Measurements from ENCODE around the gene CYP2D6. TPM values are rescaled to one million over a fixed set of nuclear protein-coding genes. Genes with fewer than 3 reads are reported as not detected.
"Not testable (repeated sequence)": the region's sequence is repeated elsewhere in the genome, so short reads cannot be mapped to it uniquely, and the experiment has no call there.

Gene CYP2D6
- total and polyA plus RNA-seq, 4 donors: 23.8 to 486 (median 205) TPM

GRCh38 chr22:42112793-42113192 lies 17.8 kb downstream of the CYP2D6 start:
- not testable (repeated sequence) for H3K4me1 ChIP-seq (ENCODE audit: control insufficient read depth in 4 of 4, insufficient read depth in 4 of 4, low read length in 3 of 4); H3K27me3 ChIP-seq (ENCODE audit: control insufficient read depth in 4 of 4, insufficient read depth in 4 of 4, low read length in 3 of 4); DNase-seq (ENCODE audit: low spot score); H3K9me3 ChIP-seq (ENCODE audit: control insufficient read depth in 4 of 4, low read length in 3 of 4); H3K4me3 ChIP-seq (ENCODE audit: low read depth in 1 of 3, low read length in 3 of 3); H3K27ac ChIP-seq (ENCODE audit: low read depth in 1 of 2, low read length in 2 of 2); H3K36me3 ChIP-seq (ENCODE audit: control insufficient read depth in 4 of 4, insufficient read depth in 3 of 4, low read depth in 1 of 4, low read length in 3 of 4); H3K9ac ChIP-seq (ENCODE audit: low read depth in 1 of 2, low read length in 2 of 2)
- TF ChIP-seq CTCF (IDR thresholded peaks at IDR 0.05; ENCODE audit: low read depth, low read length, missing input control) (peak; percentile 30), RAD21 (IDR thresholded peaks at IDR 0.05) (peak; percentile 67)
- whole genome bisulfite sequencing: 10% methylated on average over 4 of the region's 4 CpGs

- 89% methylated on average over 4 of the region's 4 CpGs for WGBS
- Histone ChIP-seq H3K9me3 (ENCODE audit: control insufficient read depth in 4 of 4, low read length in 3 of 4) (peaks cover 0 to 9% (median 6%) of the 10 kb centered on the region in 4 donors), H3K9ac (ENCODE audit: low read depth in 1 of 2, low read length in 2 of 2) (no peak overlapping the region), H3K4me3 (ENCODE audit: low read depth in 1 of 3, low read length in 3 of 3) (no peak overlapping the region), H3K4me1 (ENCODE audit: control insufficient read depth in 4 of 4, insufficient read depth in 4 of 4, low read length in 3 of 4) (peaks cover 0 to 4% (median 0%) of the 10 kb centered on the region in 4 donors), H3K27ac (ENCODE audit: low read depth in 1 of 2, low read length in 2 of 2) (no peak overlapping the region), H3K36me3 (ENCODE audit: control insufficient read depth in 4 of 4, insufficient read depth in 3 of 4, low read depth in 1 of 4, low read length in 3 of 4) (no peaks in the 10 kb centered on the region), H3K27me3 (ENCODE audit: control insufficient read depth in 4 of 4, insufficient read depth in 4 of 4, low read length in 3 of 4) (no peaks in the 10 kb centered on the region)
- TF ChIP-seq RAD21 (IDR thresholded peaks at IDR 0.05) (no peak), FOXA2 (IDR thresholded peaks at IDR 0.05) (no peak), GABPA (IDR thresholded peaks at IDR 0.05 in 1 of 2, conservative IDR thresholded peaks at IDR 0.05 in 1 of 2) (no peak), NR2F2 (IDR thresholded peaks at IDR 0.05) (no peak), HNF4A (conservative IDR thresholded peaks at IDR 0.05) (no peak), FOXA1 (IDR thresholded peaks at IDR 0.05) (no peak), HNF4G (IDR thresholded peaks at IDR 0.05) (no peak), JUND (IDR thresholded peaks at IDR 0.05) (no peak), TAF1 (conservative IDR thresholded peaks at IDR 0.05) (no peak)
- DNase-seq (ENCODE audit: low spot score): no peak
Measured at GRCh38 chr22:42111798-42112197, 18.8 kb downstream of the CYP2D6 start.

GRCh38 chr22:42108848-42109247 lies 21.8 kb downstream of the CYP2D6 start:
- 88% methylated on average over 18 of the region's 18 CpGs for WGBS
- Histone ChIP-seq H3K4me3 (ENCODE audit: low read depth in 1 of 3, low read length in 3 of 3) (no peak overlapping the region), H3K36me3 (ENCODE audit: control insufficient read depth in 4 of 4, insufficient read depth in 3 of 4, low read depth in 1 of 4, low read length in 3 of 4) (peaks cover 0 to 3% (median 0%) of the 10 kb centered on the region in 4 donors)

GRCh38 chr22:42104332-42104860 lies 26.2 kb downstream of the CYP2D6 start:
- WGBS: 96% methylated on average over 6 of the region's 6 CpGs
- DNase-seq (ENCODE audit: low spot score); H3K4me1 ChIP-seq (ENCODE audit: control insufficient read depth in 4 of 4, insufficient read depth in 4 of 4, low read length in 3 of 4); H3K27ac ChIP-seq (ENCODE audit: low read depth in 1 of 2, low read length in 2 of 2); H3K9ac ChIP-seq (ENCODE audit: low read depth in 1 of 2, low read length in 2 of 2); H3K4me3 ChIP-seq (ENCODE audit: low read depth in 1 of 3, low read length in 3 of 3); H3K36me3 ChIP-seq (ENCODE audit: control insufficient read depth in 4 of 4, insufficient read depth in 3 of 4, low read depth in 1 of 4, low read length in 3 of 4); H3K27me3 ChIP-seq (ENCODE audit: control insufficient read depth in 4 of 4, insufficient read depth in 4 of 4, low read length in 3 of 4): not testable (repeated sequence)
- H3K9me3 ChIP-seq (ENCODE audit: control insufficient read depth in 4 of 4, low read length in 3 of 4): peaks cover 3 to 17% (median 9%) of the 10 kb centered on the region in 4 donors

More at GRCh38 chr22:42108848-42109247, 21.8 kb downstream of the CYP2D6 start:
- Histone ChIP-seq H3K9ac (ENCODE audit: low read depth in 1 of 2, low read length in 2 of 2) (no peak overlapping the region), H3K9me3 (ENCODE audit: control insufficient read depth in 4 of 4, low read length in 3 of 4) (peaks cover 0 to 14% (median 6%) of the 10 kb centered on the region in 4 donors), H3K27me3 (ENCODE audit: control insufficient read depth in 4 of 4, insufficient read depth in 4 of 4, low read length in 3 of 4) (no peaks in the 10 kb centered on the region), H3K27ac (ENCODE audit: low read depth in 1 of 2, low read length in 2 of 2) (no peak overlapping the region), H3K4me1 (ENCODE audit: control insufficient read depth in 4 of 4, insufficient read depth in 4 of 4, low read length in 3 of 4) (no peaks in the 10 kb centered on the region)
- TF ChIP-seq FOXA1 (IDR thresholded peaks at IDR 0.05) (no peak), EGR1 (IDR thresholded peaks at IDR 0.05; ENCODE audit: low read depth in 2 of 2) (no peak)
- no peak for DNase-seq (ENCODE audit: low spot score)
